ENCODE results near the gene KRT32. TPM values are rescaled to one million over a fixed set of nuclear protein-coding genes. Genes with fewer than 3 reads are reported as not detected.

Gene KRT32
- total and polyA plus RNA-seq, 2 donors from 2014 or later, result not detected

DNA sequence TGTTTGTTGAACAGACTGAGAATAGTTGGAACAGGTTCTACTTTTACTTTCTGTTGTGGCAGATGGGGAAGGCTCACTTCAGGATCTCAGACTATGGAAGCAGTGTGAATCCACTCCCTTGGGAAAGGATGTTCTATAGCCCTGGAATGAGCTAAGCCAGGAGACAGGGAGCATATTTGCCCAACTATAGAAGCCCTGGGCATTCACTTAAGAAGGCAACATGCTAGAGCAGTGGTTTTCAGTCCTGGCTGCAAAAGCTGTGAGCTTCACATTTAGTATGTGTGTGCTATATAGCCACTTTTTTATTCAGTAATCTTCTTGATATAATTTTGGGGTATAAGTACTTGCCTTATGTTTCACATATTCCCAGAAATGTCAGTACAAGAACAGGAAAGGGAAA lies 1.2 kb upstream of the KRT32 start:
- intact Hi-C loops (cut with DNase I), result no loop called here

DNA sequence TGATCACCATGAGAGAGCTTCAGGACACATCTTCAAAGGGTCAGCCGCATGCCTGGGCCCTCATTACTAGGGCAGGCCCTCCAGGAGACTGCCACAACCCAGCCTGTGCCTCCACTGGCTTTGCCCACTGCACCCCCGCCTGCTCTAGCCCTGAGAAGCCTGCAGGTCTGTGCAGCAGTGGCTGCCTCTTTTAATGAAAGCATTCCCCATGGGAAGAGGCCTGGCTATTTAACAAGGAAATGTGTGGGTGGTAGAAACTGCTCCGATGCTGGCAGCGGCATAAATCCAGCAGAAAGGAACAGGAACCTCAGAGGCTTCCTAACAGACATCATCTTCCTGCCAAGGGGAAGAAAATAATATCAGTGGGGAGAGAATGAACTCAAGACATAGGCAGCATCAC lies 375 bp upstream of the KRT32 start:
- intact Hi-C loops (cut with DNase I), result no loop called here
- TF ChIP-seq, protein P1, sequence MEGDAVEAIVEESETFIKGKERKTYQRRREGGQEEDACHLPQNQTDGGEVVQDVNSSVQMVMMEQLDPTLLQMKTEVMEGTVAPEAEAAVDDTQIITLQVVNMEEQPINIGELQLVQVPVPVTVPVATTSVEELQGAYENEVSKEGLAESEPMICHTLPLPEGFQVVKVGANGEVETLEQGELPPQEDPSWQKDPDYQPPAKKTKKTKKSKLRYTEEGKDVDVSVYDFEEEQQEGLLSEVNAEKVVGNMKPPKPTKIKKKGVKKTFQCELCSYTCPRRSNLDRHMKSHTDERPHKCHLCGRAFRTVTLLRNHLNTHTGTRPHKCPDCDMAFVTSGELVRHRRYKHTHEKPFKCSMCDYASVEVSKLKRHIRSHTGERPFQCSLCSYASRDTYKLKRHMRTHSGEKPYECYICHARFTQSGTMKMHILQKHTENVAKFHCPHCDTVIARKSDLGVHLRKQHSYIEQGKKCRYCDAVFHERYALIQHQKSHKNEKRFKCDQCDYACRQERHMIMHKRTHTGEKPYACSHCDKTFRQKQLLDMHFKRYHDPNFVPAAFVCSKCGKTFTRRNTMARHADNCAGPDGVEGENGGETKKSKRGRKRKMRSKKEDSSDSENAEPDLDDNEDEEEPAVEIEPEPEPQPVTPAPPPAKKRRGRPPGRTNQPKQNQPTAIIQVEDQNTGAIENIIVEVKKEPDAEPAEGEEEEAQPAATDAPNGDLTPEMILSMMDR (IDR thresholded peaks at IDR 0.05; ENCODE audit: borderline replicate concordance, extremely low read depth, insufficient read depth), result no peak
- DNase-seq (no peak), FAIRE-seq (no peak)
- Histone ChIP-seq H3K36me3 (ENCODE audit: control insufficient read depth in 2 of 3, insufficient read depth in 3 of 3, low read length in 3 of 3) (no peaks in the 10 kb centered on the region), H3K9ac (ENCODE audit: low read length in 3 of 3) (no peak overlapping the region), H3K27ac (ENCODE audit: low read depth in 2 of 2, low read length in 2 of 2) (no peak overlapping the region), H3K4me3 (ENCODE audit: low read length in 3 of 3) (no peak overlapping the region), H3K4me1 (ENCODE audit: control insufficient read depth in 2 of 3, insufficient read depth in 2 of 3, low read depth in 1 of 3, low read length in 3 of 3) (no peaks in the 10 kb centered on the region), H3K9me3 (ENCODE audit: control insufficient read depth in 2 of 3, insufficient read depth in 1 of 3, low read length in 3 of 3) (peaks cover 0 to 11% (median 0%) of the 10 kb centered on the region in 3 donors), H3K27me3 (ENCODE audit: control insufficient read depth, insufficient read depth, low read length) (no peaks in the 10 kb centered on the region)

More for the DNA sequence above, 1.2 kb upstream of the KRT32 start:
- H3K9me3 ChIP-seq (ENCODE audit: control insufficient read depth in 2 of 3, insufficient read depth in 1 of 3, low read length in 3 of 3), result peaks cover 0 to 11% (median 0%) of the 10 kb centered on the region in 3 donors
- DNase-seq (no peak), FAIRE-seq (no peak)
- H3K27me3 ChIP-seq (ENCODE audit: control insufficient read depth, insufficient read depth, low read length), result no peaks in the 10 kb centered on the region
- H3K27ac ChIP-seq (ENCODE audit: low read depth in 2 of 2, low read length in 2 of 2), result no peak overlapping the region
- TF ChIP-seq, protein P1 (IDR thresholded peaks at IDR 0.05; ENCODE audit: borderline replicate concordance, extremely low read depth, insufficient read depth), result no peak
- no peaks in the 10 kb centered on the region for H3K4me1 ChIP-seq (ENCODE audit: control insufficient read depth in 2 of 3, insufficient read depth in 2 of 3, low read depth in 1 of 3, low read length in 3 of 3)
- H3K9ac ChIP-seq (ENCODE audit: low read length in 3 of 3), result no peak overlapping the region
- no peaks in the 10 kb centered on the region for H3K36me3 ChIP-seq (ENCODE audit: control insufficient read depth in 2 of 3, insufficient read depth in 3 of 3, low read length in 3 of 3)
- no peak overlapping the region for H3K4me3 ChIP-seq (ENCODE audit: low read length in 3 of 3)

DNA sequence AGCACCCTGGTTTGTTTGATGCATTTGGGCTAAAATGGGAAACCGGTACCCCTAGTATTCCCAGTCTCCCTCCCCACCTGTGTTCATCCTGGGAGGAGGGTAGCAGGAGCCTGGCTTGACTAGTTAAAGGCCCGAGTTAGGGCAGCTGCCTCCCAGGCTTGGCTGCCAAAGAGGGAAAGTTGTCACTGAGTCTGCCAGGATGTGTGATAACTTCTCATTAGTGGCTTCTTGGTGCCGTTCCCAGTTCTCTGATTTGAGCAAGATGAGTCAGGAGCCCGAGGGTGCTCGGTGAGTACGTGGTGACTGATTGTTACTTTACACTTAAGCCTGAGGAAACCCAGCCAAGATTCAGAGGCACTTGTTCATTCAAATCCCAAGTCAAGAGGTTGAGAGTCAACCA lies 2.5 kb downstream of the KRT32 start:
- DNase-seq, result no peak

More for the DNA sequence above, 2.5 kb downstream of the KRT32 start:
- intact Hi-C loops (cut with DNase I), result no loop called here
- Histone ChIP-seq H3K36me3 (ENCODE audit: control insufficient read depth in 2 of 3, insufficient read depth in 3 of 3, low read length in 3 of 3) (no peaks in the 10 kb centered on the region), H3K9me3 (ENCODE audit: control insufficient read depth in 2 of 3, insufficient read depth in 1 of 3, low read length in 3 of 3) (peaks cover 0 to 6% (median 0%) of the 10 kb centered on the region in 3 donors), H3K4me1 (ENCODE audit: control insufficient read depth in 2 of 3, insufficient read depth in 2 of 3, low read depth in 1 of 3, low read length in 3 of 3) (no peaks in the 10 kb centered on the region), H3K27me3 (ENCODE audit: control insufficient read depth, insufficient read depth, low read length) (no peaks in the 10 kb centered on the region), H3K4me3 (ENCODE audit: low read length in 3 of 3) (no peak overlapping the region), H3K9ac (ENCODE audit: low read length in 3 of 3) (no peak overlapping the region), H3K27ac (ENCODE audit: low read depth in 2 of 2, low read length in 2 of 2) (no peak overlapping the region)
- no peak for FAIRE-seq
- TF ChIP-seq, protein P1 (IDR thresholded peaks at IDR 0.05; ENCODE audit: borderline replicate concordance, extremely low read depth, insufficient read depth), result no peak

Data from kidney (tissue), 14 donors.